Prostate gland (tissue), 2 donors: Measurements from ENCODE around the gene KIF5A. TPM values are rescaled to one million over a fixed set of nuclear protein-coding genes. Genes with fewer than 3 reads are reported as not detected.

Experiments
- DNase-seq: peaks from one replicate; pipeline ENCODE4 v3.0.0-alpha.2; 2019; ENCODE audit warnings: low spot score
- H3K27ac ChIP-seq, 2 donors: fragments of 200-600 bp; sonication (generic); 2 replicates each; pipeline ENCODE4 v1.5.1; 2017 to 2019
- H3K27me3 ChIP-seq: fragments of 200-600 bp; sonication (generic); replicated peaks from 2 replicates; pipeline ENCODE4 v1.5.1; 2019; ENCODE audit not compliant: insufficient read depth
- H3K36me3 ChIP-seq, 2 donors: fragments of 200-600 bp; sonication (generic); 1 replicate in 1 of 2; 2 replicates in 1 of 2; pipeline versions ENCODE4 v1.5.1 to v1.8.1; 2017 to 2019
- H3K4me1 ChIP-seq: fragments of 200-600 bp; sonication (generic); replicated peaks from 2 replicates; pipeline ENCODE4 v1.5.1; 2019
- H3K4me3 ChIP-seq, 2 donors: fragments of 200-600 bp; sonication (generic); 2 replicates each; pipeline ENCODE4 v1.5.1; 2017 to 2019
- H3K9me3 ChIP-seq: fragments of 200-600 bp; sonication (generic); 2 replicates; pipeline ENCODE4 v1.5.1; 2017
- POLR2A ChIP-seq: fragments of 450-650 bp; IDR thresholded peaks from one replicate; pipeline ENCODE4 v1.6.1; 2016; ENCODE audit warnings: antibody characterized with exemption, mild to moderate bottlenecking
- POLR2AphosphoS5 ChIP-seq: sonication (generic); formaldehyde crosslinking; IDR thresholded peaks from one replicate; pipeline ENCODE4 v1.6.1; 2017; ENCODE audit warnings: antibody characterized with exemption
- WGBS: methylation state at CpG from one replicate; pipeline ENCODE4 v1.1.5; 2018; 5-methylcytosine and 5-hydroxymethylcytosine counted together
- intact Hi-C: fragments of 100-400 bp; cut with DNase I; formaldehyde crosslinking; loops from one replicate; pipeline ENCODE4 v1.14.2; 2022
- total RNA-seq, 2 donors: library from RNA; depleted of rRNA; stranded (reverse); fragments of >200 nt; gene quantifications; one replicate each; pipeline ENCODE4 v1.1.0, GENCODE V29; 2016
- TF ChIP-seq, protein P1 (sequence below), 4 experiments: fragments of 200-600 bp in 2 of 4; fragments of 450-650 bp in 2 of 4; sonication (generic) in 2 of 4; IDR thresholded peaks; 1 replicate in 3 of 4; 2 replicates in 1 of 4; pipeline ENCODE4 v1.5.1; 2016 to 2019; ENCODE audit warnings: antibody characterized with exemption in 4 of 4, mild to moderate bottlenecking in 2 of 4, moderate library complexity in 2 of 4

KIF5A gene
- total RNA-seq, 2 donors from 2014 or later, result 0.50 to 3.7 TPM

DNA sequence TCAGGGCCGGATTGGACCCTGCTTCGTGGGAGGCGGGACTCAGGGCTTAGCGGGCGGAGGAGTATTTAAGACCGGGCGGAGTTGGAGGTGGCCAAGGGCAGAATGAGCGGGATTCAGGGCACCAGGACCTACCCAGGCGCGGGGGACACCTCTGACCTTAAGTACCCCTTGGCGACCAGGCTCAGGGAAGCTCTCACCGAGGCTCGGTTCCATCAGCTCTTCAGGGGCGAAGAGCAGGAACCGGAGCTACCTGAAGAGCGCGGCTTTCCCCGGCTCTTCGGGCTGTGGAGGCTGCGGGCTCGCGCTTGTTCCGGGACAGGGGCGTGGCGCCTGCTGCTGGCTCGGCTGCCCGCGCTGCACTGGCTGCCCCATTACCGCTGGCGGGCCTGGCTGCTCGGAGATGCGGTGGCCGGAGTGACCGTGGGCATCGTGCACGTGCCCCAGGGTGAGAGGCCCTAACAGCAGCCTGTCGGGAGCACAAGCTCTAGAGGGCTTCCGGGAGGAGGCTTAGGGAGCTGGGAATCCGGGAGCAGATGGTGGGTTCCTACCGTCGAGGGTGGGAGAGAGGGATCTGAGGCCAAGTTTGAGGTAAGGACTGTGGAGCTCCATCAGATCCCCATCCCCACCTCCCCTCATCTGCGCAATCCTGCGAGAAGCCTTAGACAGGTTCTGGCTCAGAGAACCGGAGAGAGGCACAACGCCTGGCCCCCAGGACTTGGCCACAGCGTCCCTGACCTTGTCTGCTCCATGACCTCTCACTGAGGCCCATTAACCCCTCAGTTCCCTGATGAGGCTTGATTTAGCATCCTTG is 69.8 kb downstream of the KIF5A start:
- DNase-seq, result no peak
- intact Hi-C loops, result loop anchor here (10.0 kb wide), 1 partner anchor 155 kb away; no protein-coding TSS in a partner anchor
- Histone ChIP-seq H3K4me3 (no peak overlapping the region), H3K4me1 (peaks cover 8% of the 10 kb centered on the region), H3K9me3 (no peaks in the 10 kb centered on the region), H3K36me3 (peaks cover 0 to 6% of the 10 kb centered on the region in 2 donors), H3K27ac (no peak overlapping the region), H3K27me3 (no peaks in the 10 kb centered on the region)
- TF ChIP-seq, protein P1, sequence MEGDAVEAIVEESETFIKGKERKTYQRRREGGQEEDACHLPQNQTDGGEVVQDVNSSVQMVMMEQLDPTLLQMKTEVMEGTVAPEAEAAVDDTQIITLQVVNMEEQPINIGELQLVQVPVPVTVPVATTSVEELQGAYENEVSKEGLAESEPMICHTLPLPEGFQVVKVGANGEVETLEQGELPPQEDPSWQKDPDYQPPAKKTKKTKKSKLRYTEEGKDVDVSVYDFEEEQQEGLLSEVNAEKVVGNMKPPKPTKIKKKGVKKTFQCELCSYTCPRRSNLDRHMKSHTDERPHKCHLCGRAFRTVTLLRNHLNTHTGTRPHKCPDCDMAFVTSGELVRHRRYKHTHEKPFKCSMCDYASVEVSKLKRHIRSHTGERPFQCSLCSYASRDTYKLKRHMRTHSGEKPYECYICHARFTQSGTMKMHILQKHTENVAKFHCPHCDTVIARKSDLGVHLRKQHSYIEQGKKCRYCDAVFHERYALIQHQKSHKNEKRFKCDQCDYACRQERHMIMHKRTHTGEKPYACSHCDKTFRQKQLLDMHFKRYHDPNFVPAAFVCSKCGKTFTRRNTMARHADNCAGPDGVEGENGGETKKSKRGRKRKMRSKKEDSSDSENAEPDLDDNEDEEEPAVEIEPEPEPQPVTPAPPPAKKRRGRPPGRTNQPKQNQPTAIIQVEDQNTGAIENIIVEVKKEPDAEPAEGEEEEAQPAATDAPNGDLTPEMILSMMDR (IDR thresholded peaks at IDR 0.05), result no peak
- no peak for TF ChIP-seq POLR2AphosphoS5
- TF ChIP-seq POLR2A, result no peak
- WGBS, result 39% methylated on average over 42 of the region's 46 CpGs

DNA sequence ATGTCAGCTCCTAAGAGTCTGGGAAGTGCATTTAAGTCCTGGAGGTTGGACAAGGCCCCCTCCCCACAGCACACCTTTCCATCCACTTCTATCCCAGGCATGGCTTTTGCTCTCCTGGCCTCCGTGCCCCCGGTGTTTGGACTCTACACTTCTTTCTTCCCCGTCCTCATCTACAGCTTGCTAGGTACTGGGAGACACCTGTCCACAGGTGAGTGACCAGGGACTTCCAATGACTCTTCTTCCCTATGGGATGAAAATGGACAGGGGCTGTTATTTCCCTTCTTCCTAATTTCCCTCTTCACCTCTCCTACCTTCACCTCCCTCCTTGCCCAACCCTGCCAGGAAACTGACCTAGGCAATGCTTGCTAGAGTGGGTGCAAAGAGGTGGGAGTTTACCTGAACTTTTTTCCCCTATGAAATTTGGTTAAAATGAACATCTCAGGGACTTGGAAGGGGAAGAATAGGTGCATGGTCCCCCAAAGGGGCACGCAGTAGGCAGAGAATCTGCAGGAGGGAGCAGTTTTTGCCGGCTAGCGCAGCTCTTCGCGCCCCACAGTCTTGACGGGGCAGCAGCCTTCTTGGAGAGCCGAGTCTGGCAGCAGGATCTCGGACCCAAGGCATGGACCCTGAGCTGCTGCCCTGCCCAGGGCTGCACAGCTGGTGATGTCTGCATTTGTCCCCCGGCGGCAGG is 70.5 kb downstream of the KIF5A start:
- H3K9me3 ChIP-seq, result no peaks in the 10 kb centered on the region
- H3K36me3 ChIP-seq, result peaks cover 0 to 3% of the 10 kb centered on the region in 2 donors
- no peak overlapping the region for H3K4me3 ChIP-seq
- no peak overlapping the region for H3K27ac ChIP-seq
- intact Hi-C loops, result loop anchor here (10.0 kb wide), 1 partner anchor 156 kb away; no protein-coding TSS in a partner anchor
- WGBS, result 46% methylated on average over 13 of the region's 13 CpGs
- H3K27me3 ChIP-seq, result peaks cover 1% of the 10 kb centered on the region
- H3K4me1 ChIP-seq, result peaks cover 8% of the 10 kb centered on the region
- TF ChIP-seq, protein P1 (IDR thresholded peaks at IDR 0.05), result no peak
- TF ChIP-seq POLR2AphosphoS5 (no peak), POLR2A (no peak)
- DNase-seq, result no peak

DNA sequence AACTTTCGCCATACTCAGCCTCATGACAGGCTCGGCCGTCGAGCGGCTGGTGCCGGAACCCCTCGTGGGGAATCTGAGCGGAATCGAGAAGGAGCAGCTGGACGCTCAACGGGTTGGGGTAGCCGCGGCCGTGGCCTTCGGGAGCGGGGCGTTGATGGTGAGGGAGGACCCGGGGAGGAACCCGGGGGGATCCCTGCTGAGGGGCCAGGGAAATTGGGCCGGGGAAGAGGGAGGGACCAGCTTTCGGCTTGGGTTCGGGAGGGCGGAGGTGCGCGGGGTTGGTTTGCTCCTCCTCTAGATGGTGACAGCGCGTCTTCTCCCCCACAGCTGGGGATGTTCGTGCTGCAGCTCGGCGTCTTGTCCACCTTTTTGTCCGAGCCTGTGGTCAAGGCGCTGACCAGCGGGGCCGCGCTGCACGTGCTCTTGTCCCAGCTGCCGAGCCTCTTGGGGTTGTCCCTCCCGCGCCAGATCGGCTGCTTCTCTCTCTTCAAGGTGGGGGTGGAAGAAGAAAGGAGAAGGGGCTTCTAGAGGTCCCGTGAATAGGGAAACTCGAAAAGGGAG is 71.2 kb downstream of the KIF5A start:
- H3K4me3 ChIP-seq, result peak overlapping the region; percentile 2 to 23
- TF ChIP-seq POLR2AphosphoS5, result no peak
- no peak for TF ChIP-seq POLR2A
- TF ChIP-seq, protein P1 (IDR thresholded peaks at IDR 0.05), result no peak
- peaks cover 8% of the 10 kb centered on the region for H3K4me1 ChIP-seq
- no peaks in the 10 kb centered on the region for H3K36me3 ChIP-seq
- DNase-seq, result no peak
- H3K27me3 ChIP-seq, result peaks cover 8% of the 10 kb centered on the region
- H3K27ac ChIP-seq, result no peak overlapping the region
- H3K9me3 ChIP-seq, result no peaks in the 10 kb centered on the region
- intact Hi-C loops, result loop anchor here (1.0 to 10.0 kb wide), 2 partner anchors 38 to 156 kb away; no protein-coding TSS in a partner anchor
- 13% methylated on average over 42 of the region's 42 CpGs for WGBS

DNA sequence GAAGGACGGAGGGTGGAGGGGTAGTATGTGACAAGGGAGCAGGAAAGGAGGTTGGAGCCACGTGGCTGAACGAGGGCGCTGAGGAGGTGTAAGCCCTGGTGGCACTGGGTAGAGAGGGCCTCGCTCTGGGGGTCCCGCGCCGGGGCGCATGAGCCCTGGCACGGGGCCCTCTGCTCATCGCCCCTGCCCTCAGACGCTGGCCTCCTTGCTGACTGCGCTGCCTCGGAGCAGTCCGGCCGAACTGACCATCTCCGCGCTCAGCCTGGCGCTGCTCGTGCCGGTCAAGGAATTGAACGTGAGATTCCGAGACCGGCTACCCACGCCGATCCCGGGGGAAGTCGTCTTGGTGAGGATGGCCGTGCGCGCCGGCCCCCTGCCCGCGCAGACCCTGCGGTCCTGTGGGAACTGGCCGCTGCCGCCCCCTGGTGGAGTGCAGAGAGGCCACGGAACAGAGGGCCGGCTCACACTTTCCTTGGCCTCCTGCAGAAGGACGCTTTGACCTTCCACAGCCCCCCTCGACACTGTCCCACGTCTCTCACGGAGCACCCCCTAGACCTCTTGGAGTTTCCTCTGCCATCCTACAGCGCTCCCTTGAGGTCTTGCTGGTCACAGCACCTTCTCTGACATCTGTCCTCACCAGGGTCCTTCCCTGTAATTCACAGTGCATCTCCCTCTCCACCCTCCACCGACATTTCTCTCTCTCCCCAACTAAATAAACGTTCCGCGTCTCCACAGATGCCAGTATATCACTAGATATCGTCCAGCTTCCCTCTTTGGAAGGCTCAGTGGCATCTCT is 71.9 kb downstream of the KIF5A start:
- no peak for TF ChIP-seq POLR2A
- TF ChIP-seq POLR2AphosphoS5, result peak; percentile 6
- TF ChIP-seq, protein P1 (IDR thresholded peaks at IDR 0.05), result peak; percentile 84 to 90 (median 85)
- Histone ChIP-seq H3K4me3 (peak overlapping the region; percentile 2 to 23), H3K4me1 (peaks cover 8% of the 10 kb centered on the region), H3K27me3 (peaks cover 14% of the 10 kb centered on the region), H3K9me3 (no peaks in the 10 kb centered on the region), H3K27ac (no peak overlapping the region), H3K36me3 (no peaks in the 10 kb centered on the region)
- intact Hi-C loops, result loop anchor here (1.0 to 10.0 kb wide), 2 partner anchors 38 to 157 kb away; no protein-coding TSS in a partner anchor
- WGBS, result 3% methylated on average over 48 of the region's 49 CpGs
- DNase-seq, result peak; percentile 41
